Adipose tissue (tissue), 3 donors: ENCODE results near the gene ZBTB20. TPM values are rescaled to one million over a fixed set of nuclear protein-coding genes. Genes with fewer than 3 reads are reported as not detected.
"Not testable (repeated sequence)": the region's sequence is repeated elsewhere in the genome, so short reads cannot be mapped to it uniquely, and the experiment has no call there.

ENCODE experiments used
- H3K27ac ChIP-seq: one replicate; pipeline ENCODE4 v1.5.1; 2013; ENCODE audit warnings: low read depth, low read length
- WGBS, 3 donors: extraction: QIAGEN DNeasy Blood & Tissue Kit; methylation state at CpG; one replicate each; pipeline ENCODE4 v1.1.7; 2013; 5-methylcytosine and 5-hydroxymethylcytosine counted together
- polyA plus RNA-seq, 3 donors: library from polyadenylated mRNA; stranded (reverse); fragments of 200-250 nt; gene quantifications; one replicate each; pipeline ENCODE4 v1.2.3, GENCODE V29; 2013
- donor health status: healthy with polysubstance abuse.
- donor health status: Bipolar disorder and iron deficiency.
- donor health status: healthy.

Gene ZBTB20
- polyA plus RNA-seq, 3 donors: 0.62 to 7.8 (median 1.4) TPM

DNA sequence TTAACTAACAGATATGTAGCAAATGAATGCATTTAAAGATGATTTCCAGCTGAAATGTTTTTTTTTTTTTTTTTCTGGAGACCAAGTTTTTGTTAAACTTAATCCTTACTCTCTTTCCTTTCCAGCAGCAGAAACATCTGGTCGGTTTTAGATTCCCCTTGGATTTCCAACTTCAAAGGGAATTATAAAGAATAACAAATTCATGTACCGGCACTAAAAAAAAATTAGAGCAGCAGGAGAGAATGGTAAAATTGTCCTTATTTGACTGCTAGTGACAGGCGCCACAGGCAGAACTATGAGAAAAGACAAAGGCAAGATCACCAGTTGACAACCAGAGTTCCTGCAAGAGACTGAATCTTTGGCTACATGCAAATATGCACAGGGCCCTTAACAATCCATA is 459.9 kb downstream of the ZBTB20 start:
- 63 to 77% (median 64%) methylated on average over 3 of the region's 3 CpGs for WGBS, 3 donors
- no peak overlapping the region for H3K27ac ChIP-seq

DNA sequence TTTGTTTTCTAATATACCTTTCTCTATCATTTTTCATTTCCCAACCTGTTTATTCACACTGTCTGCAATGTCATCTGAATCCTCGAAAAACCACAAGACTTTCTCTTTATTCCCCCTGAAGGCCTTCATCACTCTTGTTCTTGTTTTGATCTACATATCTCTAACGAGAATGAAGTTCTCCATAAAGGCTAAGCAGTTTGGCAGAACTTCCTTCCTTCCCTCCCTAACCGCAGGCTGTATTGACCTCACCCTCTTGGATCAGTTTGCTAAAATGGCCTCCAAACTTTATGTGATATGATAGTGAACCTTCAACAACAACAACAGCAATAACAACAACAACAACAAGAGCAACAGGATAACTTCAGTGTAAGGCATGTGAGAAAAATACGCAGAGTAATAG is 460.5 kb downstream of the ZBTB20 start:
- 26 to 66% (median 32%) methylated on average over 4 of the region's 4 CpGs for WGBS, 3 donors
- no peak overlapping the region for H3K27ac ChIP-seq

DNA sequence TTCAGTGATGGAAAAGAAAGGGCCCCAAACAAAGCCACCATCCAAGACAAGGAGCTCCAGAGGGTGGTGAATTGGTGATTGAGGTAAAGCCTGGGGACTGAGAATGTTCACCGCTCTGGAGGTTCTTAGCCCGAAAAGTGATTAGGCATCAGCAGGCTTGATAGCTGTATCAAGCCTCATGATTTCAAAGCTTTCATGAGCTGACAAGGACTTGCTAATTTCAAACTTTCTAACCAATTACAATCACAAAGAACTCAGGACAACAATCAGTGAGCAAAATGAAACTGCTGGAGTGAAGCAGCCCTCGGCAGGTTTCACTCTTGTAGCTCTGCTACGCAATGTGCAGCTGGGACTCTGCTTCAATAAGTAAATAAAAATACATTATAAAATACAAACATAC is 461.9 kb downstream of the ZBTB20 start:
- no peak overlapping the region for H3K27ac ChIP-seq
- WGBS, 3 donors: 82 to 93% (median 86%) methylated on average over 4 of the region's 4 CpGs

DNA sequence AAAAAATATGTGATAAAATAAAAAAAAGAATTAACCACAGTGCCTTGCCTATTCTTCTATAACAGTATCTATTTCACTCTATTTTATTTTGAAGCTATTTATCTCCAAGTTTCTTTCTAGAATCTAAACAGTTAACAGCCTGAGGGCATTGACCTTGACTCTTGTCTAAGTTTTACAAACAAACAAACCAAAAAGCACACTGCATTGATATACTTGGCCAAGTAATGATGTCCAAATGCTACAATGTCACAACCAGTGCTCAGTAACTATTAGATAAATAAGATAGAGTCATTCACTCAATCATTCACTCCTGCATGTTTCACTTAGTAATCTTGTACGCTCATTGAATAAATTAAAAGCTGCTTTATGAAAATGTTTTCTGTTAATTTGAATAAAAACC is 466.8 kb downstream of the ZBTB20 start:
- H3K27ac ChIP-seq: no peak overlapping the region
- 89 to 99% (median 98%) methylated on average over 1 of the region's 1 CpG for WGBS, 3 donors

DNA sequence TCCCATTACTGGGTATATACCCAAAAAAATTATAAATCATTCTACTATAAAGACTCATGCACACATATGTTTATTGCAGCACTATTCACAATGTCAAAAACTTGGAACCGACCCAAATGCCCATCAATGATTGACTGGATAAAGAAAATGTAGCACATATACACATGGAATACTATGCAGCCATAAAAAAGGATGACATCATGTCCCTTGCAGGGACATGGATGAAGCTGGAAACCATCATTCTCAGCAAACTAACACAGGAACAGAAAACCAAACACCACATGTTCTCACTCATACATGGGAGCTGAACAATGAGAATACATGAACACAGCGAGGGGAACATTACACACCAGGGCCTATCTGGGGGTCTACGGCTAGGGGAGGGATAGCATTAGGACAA is 467.3 kb downstream of the ZBTB20 start:
- not testable (repeated sequence) for H3K27ac ChIP-seq
- WGBS, 3 donors: 94 to 98% (median 96%) methylated on average over 3 of the region's 3 CpGs

DNA sequence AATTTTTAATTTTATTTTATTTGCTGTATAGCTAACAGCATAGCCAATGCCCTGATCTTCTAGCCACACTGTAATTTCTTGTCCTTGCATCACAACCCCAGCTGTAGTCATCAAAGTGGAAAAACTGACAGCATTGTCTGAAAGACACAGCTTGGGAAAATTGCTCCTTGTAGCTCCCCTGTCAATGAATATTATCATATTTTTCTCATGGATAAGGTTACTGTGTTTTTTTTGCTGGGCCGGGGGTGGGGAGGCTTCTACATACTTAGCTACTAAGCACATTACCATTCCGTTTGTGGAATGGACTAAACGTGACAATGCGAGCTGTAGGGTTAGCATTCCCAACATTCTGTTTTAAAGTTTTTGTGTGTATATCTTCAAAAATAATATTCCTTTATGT is 472.0 kb downstream of the ZBTB20 start:
- WGBS, 3 donors: 86 to 95% (median 93%) methylated on average over 4 of the region's 4 CpGs
- H3K27ac ChIP-seq: no peak overlapping the region

DNA sequence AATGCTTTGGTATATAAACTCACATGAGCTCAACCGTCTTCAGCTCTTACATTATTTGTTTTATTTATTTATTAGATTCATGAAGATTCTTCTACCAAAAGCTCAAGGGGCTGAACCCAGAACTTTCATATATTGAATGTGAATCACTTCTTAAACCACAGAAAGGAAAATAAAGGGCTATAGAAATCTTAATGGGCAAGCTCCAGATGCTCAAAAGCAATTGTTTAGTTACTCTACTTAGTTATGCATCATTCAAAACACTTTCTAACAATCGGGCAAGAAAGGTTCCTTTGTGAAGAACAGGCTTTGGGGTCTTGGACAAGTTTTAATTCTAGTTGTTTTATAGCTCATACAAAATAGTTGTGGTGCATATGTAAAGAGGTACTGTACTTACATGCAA is 473.1 kb downstream of the ZBTB20 start:
- 81 to 93% (median 83%) methylated on average over 2 of the region's 2 CpGs for WGBS, 3 donors
- no peak overlapping the region for H3K27ac ChIP-seq

DNA sequence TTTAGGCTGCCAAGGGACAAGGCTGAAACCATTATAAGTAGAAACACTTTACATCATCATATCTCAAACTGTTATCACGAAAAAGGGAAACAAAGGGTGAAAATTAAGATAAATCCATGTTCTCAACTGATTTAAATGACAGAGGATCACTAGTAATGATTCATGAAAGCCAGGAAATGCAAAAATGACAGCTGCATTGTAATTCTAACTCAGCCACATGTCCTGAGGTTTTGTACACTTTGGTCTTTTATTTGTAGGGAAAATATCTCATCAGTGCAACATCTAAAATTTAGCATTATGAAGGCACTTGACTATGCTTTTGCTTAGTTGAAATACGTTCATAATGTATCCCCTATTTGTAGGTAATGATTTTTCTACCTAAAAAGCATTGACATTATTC is 473.6 kb downstream of the ZBTB20 start:
- WGBS, 3 donors: 68 to 85% (median 81%) methylated on average over 2 of the region's 2 CpGs
- H3K27ac ChIP-seq: no peak overlapping the region

DNA sequence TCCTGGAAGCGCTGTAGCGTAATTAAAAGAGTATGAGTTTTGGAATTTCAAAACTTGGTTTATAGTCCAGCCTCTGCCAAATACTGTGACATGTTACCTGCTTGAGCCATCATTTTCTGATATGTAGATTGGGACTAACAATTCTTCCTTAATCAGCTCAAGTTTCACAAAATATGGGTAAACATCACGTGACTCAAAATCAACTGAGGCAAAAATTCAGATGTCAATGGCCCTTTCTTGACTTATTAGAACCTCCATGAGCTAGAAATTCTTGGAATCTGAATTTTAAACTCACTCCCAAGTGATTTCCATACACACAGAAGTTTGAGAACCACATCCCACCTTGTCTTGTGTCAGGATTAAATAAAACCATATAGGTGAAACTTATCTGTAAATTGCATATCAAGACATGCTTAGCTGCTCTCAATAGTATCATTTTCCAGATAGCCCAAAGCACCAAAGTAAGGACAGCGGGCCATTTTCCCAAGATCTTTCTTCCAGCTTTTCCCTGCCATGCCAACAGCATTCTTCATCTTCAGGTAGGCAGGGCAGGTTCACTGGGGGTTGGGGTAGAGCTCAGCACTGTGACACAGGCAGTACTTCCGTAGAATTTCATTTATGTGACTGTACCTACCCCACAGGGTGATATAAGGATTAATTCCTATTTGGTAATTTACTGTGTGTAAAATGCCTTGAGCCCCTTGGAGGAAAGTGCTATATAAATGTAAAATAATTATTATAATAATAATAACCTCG is 474.2 kb downstream of the ZBTB20 start:
- no peak overlapping the region for H3K27ac ChIP-seq
- WGBS, 3 donors: 93 to 95% (median 95%) methylated on average over 6 of the region's 6 CpGs

DNA sequence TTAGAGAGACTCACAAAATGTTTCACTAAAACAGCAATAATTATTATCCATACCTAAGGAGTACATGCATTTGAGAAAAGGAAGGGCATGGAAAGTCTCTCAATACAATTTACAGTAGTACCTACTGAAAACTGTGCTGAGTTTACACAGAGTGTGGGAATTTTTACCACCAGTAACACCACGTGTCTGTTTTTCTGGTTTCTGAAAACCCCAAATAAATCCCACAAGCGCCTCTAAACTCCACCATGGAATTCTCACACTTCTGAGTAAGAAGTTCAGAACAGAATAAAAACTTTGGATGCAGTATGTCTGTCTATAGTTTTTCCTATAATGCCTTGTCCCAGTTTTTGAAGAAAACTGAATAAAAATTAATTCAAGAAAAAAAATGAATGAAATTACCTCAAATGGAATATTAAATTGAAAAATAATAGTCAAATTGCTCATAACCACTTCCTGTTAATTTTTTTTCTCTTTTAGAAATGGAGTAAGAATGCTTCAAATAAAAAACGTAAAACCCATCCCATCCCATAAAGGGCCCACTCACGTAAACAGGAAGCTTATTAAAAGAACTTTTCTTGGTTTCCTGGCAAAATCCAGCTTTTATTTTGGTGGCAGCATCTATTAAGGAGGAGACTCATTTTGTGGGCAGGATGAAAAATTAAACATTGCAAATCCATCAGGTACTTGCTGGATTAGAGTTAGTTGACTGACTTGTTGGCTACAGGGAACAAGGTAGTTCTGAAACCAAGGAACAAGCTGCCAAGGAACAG is 475.2 kb downstream of the ZBTB20 start:
- 70 to 89% (median 87%) methylated on average over 4 of the region's 4 CpGs for WGBS, 3 donors

DNA sequence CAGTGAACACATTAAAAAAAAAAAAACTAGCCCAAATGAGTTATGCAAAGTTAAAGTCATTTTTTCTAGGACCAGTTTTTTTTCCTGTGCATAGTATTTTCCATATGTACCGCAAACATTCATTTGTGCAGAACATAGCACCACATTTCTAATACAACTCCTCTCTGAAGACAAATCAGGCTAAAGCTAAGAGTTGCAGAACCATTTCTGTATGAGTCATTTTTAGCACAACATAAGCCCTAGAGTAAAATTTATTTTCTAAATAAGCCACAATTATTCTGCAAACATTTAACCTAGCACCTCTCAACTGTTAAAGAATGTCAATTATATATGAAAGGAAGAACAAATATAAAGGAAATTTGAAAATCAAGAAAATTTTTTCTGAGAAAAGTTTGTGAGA is 477.5 kb downstream of the ZBTB20 start:
- WGBS, 3 donors: 74 to 96% (median 93%) methylated on average over 1 of the region's 1 CpG

More for the DNA sequence above, 475.2 kb downstream of the ZBTB20 start:
- no peak overlapping the region for H3K27ac ChIP-seq

DNA sequence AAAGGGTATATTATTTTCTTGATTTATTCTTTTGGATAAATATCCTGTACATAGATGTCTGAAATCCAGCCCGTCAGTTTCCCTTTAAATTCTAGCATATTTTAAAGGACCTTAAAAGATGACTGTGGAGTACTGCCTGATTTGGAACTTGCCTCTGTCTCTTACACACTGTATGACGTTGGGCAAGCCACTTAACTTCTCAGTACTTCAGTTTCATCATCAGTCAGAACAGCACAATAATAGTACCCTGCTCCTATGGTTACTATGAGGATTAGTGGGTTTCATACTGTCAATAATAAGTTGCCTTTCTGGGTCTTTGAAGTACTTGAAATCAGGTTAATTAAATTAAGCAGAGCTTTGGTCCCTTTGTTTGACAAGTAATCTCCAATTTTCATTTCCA is 479.0 kb downstream of the ZBTB20 start:
- no peak overlapping the region for H3K27ac ChIP-seq
- 67 to 77% (median 72%) methylated on average over 2 of the region's 2 CpGs for WGBS, 3 donors

More for the DNA sequence above, 477.5 kb downstream of the ZBTB20 start:
- no peak overlapping the region for H3K27ac ChIP-seq

DNA sequence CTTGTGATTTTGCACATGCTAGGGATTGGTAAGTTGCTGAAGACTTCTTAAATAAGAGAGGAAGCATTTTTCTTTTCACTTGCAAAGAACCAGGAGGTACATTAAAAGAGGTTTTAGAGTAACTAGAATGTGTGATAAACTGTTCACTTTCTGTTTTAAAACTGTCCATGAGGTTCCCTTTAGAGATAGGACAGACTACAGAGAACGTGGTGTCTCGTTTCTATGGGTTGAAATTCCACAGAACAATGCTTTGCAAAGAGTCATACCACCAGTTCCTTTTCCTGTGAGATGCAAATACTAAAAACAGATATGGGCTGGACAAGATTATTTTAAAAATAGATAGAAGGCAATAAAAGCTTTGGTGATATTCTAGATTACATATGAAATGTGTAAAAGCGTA is 480.5 kb downstream of the ZBTB20 start:
- 59 to 76% (median 61%) methylated on average over 3 of the region's 3 CpGs for WGBS, 3 donors
- no peak overlapping the region for H3K27ac ChIP-seq

DNA sequence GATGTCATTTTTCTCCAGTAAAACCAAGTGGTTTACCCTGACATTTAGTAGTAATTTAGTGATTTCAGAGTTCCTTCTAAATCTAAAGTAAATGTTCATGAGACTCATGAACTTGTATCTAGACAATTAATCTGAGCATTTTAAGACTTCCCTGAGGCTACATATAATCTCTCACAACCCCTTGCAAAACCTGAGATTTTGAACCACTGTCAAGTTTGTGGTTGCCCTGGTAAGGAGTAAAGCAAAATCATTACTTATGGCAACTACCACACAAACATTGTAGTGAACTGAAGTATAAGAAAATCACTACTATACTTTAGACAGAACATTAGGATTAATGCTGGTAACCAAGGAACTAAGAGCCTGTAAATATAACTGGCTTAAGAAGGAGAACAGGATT is 483.1 kb downstream of the ZBTB20 start:
- no peak overlapping the region for H3K27ac ChIP-seq

DNA sequence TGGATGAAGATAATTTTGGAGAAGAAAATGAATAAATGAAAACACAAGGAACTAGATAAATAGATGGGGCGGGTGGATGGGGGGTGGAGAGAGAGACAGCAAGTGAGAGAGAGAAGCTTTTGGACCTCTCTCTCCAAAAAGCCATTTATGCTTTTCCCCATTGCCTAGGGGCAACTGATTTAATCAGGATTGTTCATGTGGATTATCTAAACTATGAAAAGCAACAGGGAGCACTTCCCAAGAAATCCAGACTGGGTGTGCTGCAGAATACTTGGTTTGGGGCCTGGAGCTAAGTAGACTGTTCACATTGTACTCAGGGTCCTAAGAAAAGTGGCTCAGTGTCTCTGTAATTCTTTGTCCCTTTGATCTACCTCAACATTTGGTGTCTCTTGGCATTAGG is 486.3 kb downstream of the ZBTB20 start:
- 90 to 97% (median 92%) methylated on average over 1 of the region's 1 CpG for WGBS, 3 donors
- H3K27ac ChIP-seq: no peak overlapping the region

DNA sequence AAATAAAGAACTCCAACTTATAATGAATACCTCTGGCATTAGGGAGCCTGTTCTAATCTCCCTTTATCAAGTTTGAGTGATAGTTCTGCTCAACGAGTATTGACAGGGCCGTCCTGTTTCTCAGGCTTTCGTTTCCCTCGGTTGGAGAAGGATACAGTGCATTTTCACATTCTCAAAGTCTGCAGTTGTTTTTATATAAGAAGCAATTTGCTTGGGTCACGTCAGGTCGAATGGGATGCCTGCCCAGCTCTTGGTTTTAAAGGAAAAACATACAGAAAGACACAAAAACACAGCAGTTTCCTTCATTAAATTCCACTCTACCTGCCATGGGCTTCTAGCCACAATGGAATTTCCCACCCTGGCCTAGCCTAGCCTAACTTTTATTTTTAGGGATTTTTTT is 487.0 kb downstream of the ZBTB20 start:
- no peak overlapping the region for H3K27ac ChIP-seq
- WGBS, 3 donors: 15 to 28% (median 23%) methylated on average over 6 of the region's 6 CpGs

DNA sequence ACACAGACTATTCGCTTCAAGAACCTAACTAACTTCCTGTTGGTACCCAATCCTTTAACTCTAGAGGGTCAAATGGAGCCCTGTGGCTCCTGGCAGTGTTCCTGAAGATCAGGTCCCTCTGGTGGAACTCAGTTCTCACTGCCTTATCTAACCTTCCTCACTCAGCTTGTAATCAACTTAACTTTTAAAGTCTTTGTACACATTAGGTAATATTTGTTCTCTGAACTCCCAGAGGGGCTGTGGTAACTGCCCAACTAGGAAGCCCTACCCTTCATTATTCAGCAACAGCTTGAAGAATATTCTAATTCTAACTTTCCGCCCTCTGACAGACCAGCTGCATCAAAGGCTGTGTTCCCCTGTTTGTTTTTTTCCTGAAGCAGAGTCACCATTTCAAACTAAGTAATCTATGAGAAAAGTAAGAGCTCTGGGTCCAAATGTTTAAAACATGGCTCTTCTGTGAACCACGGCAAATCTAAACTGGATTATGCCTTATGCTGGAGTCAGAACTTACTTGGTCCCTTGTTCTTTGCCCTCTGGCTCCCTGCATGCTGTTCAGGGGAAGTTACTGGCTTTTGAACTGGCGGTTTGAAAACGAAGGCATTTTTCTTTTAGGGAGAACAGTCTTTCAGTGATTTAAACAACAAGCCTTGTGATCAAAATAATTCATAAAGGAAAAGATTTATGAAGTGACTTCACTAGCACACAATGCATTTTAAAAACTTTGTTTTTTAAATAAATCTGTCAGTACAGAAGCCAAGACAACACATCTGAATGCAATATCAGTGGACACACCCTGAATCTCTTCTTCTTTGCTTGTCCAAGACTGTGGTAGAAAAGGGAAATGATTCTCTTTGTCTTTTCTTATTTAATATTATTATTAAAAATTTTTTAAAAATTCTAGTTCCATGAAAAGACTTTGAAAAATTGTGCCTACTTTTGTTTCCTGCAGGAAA is 487.7 kb downstream of the ZBTB20 start:
- 49 to 74% (median 56%) methylated on average over 5 of the region's 5 CpGs for WGBS, 3 donors
- no peak overlapping the region for H3K27ac ChIP-seq

DNA sequence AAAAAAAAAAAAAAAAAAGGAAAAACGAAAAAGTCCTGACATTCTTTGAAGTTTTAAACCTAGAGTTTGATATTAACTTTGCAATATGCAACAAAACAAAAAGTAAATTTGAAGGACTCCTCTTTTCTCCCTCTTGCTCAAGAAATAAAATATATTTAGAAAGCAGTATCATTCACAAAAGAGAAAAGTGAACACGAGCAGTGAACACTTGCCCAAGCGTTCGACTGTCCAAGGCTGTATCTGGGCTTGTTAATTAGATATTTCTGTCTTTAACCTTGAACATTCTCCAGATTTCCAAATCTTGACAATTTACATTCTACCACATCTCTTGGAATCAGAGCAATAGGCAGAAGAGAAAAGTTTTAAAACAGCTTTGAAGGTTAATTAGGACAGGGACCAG is 495.5 kb downstream of the ZBTB20 start:
- WGBS, 3 donors: 49 to 74% (median 73%) methylated on average over 4 of the region's 4 CpGs

DNA sequence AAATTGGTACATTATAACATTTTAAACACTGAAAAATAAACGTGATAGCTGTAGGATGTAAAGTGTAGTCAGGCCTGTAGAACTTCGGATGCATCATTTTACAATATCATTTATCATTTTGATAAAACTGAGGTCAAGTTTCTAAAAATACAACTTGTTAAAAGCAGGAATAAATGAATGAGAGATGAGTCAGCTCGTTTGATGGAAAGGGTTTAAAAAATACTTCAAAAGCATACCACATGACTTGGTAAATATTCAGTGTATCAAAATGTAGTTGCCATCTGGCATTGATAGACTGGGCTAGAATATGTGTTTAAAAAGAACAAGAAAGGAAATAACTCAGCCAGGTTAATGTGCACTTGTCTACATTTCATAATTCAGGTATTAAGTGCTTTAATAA is 496.3 kb downstream of the ZBTB20 start:
- H3K27ac ChIP-seq: no peak overlapping the region
- WGBS, 3 donors: 35 to 45% (median 41%) methylated on average over 3 of the region's 3 CpGs

More for the DNA sequence above, 495.5 kb downstream of the ZBTB20 start:
- no peak overlapping the region for H3K27ac ChIP-seq
